GM12872 (cell line): ENCODE data around the gene LRRC8A.

Source experiments
- TF ChIP-seq, protein P1 (sequence below): IDR thresholded peaks from 3 replicates; pipeline ENCODE4 v1.5.1; 2011; ENCODE audit warnings: low read depth, mild to moderate bottlenecking, low read length, moderate library complexity; ENCODE audit not compliant: insufficient read depth

Gene LRRC8A

DNA sequence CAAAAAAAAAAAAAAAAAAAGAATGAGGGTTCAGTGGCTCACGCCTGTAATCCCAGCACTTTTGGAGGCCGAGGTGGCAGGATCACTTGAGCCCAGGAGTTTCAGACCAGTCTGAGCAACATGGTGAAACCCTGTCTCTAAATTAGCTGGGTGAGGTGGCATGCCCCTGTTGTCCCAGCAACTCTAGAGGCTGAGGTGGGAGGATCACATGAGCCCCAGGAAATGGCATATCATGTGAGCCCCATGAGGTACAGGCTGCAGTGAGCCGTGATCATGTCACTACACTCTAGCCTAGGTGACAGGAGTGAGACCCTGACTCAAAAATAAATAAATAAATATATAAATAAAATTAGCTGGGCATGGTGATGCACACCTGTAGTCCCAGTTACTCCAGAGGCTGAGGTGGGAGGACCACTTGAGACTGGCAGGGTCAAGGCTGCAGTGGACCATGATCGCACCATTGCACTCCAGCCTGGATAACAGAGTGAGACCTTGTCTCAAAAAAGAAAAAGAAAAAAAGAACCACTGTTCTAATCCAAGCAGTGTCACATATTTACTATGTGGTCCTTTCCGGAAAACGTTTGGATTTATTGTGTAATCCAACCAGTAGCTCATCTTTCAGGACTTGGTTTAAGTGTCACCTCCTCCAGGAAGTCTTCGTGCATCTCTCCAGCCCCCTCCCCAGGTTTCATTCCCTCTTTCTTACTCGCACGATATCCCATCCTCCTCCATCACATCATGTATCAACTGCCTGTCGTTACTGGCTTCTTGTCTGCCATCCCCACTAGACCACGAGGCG, 40.0 kb upstream of the LRRC8A start:
- TF ChIP-seq, protein P1, sequence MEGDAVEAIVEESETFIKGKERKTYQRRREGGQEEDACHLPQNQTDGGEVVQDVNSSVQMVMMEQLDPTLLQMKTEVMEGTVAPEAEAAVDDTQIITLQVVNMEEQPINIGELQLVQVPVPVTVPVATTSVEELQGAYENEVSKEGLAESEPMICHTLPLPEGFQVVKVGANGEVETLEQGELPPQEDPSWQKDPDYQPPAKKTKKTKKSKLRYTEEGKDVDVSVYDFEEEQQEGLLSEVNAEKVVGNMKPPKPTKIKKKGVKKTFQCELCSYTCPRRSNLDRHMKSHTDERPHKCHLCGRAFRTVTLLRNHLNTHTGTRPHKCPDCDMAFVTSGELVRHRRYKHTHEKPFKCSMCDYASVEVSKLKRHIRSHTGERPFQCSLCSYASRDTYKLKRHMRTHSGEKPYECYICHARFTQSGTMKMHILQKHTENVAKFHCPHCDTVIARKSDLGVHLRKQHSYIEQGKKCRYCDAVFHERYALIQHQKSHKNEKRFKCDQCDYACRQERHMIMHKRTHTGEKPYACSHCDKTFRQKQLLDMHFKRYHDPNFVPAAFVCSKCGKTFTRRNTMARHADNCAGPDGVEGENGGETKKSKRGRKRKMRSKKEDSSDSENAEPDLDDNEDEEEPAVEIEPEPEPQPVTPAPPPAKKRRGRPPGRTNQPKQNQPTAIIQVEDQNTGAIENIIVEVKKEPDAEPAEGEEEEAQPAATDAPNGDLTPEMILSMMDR, result no peak

DNA sequence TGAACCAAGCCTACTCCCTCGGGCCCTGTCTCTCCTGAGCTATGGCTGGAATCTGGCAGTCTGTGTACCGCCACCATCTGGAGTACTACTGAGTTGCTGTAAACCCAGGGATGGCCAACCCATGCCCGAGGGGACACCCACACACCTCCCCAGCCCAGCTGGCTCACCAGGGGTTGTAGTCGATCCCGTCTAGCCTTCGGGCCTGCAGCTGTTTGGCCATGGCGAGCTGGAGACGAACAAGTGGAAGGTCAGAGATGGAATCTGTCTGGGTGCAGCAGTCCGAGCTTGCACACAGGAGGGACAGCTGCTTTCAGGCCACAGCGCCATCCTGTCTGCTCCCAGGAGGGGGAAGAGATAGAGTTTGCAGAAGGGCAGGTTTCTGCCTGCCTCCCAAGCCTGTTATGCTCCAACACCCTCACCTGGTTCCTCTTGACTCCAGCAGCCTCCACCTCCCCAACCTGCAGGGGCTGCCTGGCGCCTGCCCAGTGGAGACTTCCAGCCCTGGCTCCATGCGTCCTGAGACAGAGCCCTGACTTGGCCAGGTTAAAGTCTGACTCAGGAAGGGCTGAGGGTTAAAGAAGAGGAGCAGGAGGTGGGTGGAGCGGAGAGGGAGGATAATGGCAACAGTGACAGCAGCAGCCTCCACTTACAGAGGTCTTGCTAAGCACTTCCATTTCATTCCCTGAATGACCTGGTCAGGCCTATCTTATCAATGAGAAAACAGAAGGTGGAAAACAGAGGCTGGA, 36.6 kb upstream of the LRRC8A start:
- TF ChIP-seq, protein P1, result no peak

DNA sequence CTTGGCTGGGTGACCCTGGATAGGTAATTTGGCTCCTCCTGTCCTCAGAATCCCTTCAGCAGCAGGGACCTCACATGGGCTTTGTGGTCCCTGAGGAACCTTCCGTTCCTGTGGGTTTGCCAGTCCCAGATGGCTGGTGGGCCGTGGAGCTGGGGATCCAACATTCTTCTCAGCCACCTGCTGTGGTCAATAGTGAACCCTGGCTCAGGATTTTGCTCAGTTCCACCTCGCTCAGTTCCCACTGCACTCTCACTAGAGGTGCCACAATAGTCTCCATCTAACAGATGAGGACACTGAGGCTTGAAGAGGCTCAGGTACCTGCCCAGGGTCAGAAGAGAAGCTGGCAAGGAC, 35.3 kb upstream of the LRRC8A start:
- TF ChIP-seq, protein P1, result no peak

DNA sequence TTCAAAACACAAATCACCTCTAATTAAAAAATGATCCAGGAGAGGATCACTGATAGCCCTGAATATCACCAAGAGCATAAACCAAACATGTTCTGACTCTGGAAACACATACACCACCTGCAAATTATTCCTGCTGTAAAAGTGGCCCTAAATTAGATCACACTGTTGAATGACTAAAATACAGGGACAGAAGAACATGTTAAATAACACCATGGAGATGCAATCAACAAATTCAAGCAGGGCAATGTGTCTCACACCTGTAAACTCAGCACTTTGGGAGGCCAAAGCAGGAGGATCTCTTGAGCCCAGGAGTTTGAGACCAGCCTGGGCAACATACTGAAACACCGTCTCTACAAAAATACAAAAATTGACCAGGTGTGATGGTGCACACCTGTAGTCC, 34.1 kb upstream of the LRRC8A start:
- TF ChIP-seq, protein P1, result no peak

DNA sequence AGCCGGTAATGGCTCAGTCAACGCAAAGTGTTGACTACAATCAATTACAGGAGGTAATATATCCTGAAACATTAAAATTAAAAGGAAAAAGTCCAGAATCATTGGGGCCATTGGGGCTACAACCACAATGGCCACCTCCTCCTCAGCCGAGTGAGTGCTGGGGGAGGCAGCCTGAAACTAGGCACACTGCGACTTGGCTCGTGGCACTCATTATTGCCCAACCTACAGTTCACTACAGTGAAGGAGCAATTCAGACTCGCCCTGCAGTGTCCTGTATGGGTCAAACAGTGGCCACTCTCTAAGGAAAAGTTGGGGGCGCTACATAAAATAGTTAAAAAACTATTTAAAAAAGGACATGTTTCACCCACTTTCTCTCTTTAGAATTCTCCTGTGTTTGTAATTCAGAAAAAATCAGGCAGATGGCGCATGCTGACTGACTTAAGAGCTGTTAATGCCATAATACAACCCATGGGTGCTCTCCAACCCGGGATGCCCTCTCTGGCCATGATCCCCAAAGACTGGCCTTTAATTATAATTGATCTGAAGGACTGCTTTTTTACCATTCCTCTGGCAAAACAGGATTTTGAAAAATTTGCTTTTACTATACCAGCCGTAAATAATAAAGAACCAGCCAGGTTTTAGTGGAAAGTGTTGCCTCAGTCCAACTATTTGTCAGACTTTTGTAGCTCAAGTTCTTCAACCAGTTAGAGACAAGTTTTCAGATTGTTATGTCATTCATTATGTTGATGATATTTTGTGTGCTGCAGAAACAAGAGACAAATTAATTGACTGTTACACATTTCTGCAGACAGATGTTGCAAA, 29.9 kb upstream of the LRRC8A start:
- TF ChIP-seq, protein P1, result 0 out of 3 replicates have a peak, but pooled peaks have one; percentile 20

DNA sequence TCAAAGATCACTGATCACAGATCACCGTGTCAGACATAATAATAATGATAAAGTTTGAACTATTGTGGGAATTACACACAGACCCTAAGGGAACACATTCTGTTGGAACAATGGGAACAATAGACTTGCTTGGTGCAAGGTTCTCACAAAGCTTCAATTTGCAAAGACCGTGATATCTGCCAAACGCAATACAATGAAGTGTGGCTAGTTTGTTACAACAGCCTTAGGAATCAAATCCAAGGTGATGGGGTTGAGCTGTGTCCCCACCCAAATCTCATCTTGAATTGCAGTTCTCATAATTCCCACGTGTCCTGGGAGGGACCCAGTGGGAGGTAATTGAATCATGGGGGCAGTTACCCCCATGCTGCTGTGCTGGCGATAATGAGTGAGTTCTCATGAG, 21.0 kb upstream of the LRRC8A start:
- TF ChIP-seq, protein P1, result no peak

DNA sequence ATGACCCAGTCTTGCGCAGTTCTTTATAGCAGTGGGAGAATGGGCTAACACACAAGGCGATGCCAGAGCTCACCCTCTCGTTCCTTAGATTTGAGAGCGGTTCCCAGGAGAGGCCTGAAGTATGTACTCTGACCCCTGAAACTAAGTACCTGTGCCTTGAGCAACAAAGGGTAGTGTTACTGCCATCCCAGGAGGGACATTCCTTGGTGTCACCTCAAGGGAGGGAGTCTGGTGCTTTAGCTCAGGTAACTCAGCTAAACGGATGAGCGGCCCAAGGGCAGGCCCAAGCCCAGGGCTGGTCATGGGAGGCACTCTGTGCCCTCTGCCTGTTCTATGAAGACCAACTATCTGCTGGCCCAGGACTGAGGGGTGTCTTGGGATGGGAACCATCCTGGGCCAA, 20.4 kb upstream of the LRRC8A start:
- TF ChIP-seq, protein P1, result no peak
